ENCODE data around the gene STAG2. TPM values are rescaled to one million over a fixed set of nuclear protein-coding genes. Genes with fewer than 3 reads are reported as not detected.

The STAG2 gene
- total and polyA plus RNA-seq, 2 donors (not counting 1 experiment from before 2014, with no cell fraction given), result 56.6 to 96.4 TPM

DNA sequence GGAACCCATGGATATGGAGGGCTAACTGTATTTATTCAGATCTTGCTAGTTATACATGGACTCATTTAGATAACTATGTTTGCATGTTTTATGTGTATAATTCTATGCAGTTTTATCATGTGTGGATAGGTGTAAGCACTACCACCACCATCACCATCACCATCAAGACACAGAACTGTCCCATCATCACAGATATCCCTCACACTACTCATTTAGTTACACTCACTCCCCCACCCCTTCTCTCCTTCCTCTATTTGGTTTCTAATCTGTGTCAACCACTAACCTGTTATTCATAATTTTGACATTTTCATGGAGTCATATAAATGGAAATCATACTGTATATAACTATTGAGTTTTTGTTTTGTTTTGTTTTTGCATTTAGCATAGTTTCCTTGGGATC lies 43.7 kb downstream of the STAG2 start:
- no peak overlapping the region for H3K27ac ChIP-seq (ENCODE audit: insufficient read depth, low read length)
- no peak overlapping the region for H2AFZ ChIP-seq (ENCODE audit: low read length)
- H3K4me1 ChIP-seq (ENCODE audit: control insufficient read depth, extremely low read depth, insufficient read depth, low read length), result no peaks in the 10 kb centered on the region

DNA sequence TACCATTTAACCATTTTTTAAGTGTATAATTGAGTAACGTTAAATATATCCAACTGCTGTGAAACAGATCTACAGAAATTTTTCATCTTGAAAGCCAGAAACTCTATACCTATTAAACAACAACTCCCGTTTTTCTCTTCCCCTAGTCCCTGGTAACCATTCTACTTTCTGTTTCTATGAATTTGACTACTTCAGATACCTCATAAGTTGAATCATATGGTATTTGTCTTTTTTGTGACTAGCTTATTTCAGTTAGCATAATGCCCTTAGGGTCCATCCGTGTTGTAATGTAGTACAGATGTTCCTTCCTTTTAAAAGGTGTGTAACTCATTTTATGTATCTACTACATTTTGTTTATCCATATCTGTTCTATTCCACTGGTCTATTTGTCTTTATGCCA lies 48.7 kb downstream of the STAG2 start:
- Histone ChIP-seq H3K4me3 (replicated peaks in 1 of 4; ENCODE audit: control extremely low read depth in 1 of 4, insufficient read depth in 1 of 4, low read depth in 3 of 4, low read length in 4 of 4) (no peak overlapping the region), H3K4me2 (ENCODE audit: extremely low read depth, insufficient read depth, low read length) (no peak overlapping the region), H3K9ac (ENCODE audit: insufficient read depth, low read length) (no peak overlapping the region), H3K36me3 (ENCODE audit: control insufficient read depth, insufficient read depth, low read length) (no peaks in the 10 kb centered on the region), H3K9me3 (ENCODE audit: control insufficient read depth, insufficient read depth, low read depth, low read length) (no peaks in the 10 kb centered on the region), H3K27ac (ENCODE audit: insufficient read depth, low read length) (no peak overlapping the region), H4K20me1 (ENCODE audit: control insufficient read depth, extremely low read depth, insufficient read depth, low read length) (no peaks in the 10 kb centered on the region), H3K79me2 (ENCODE audit: control insufficient read depth, insufficient read depth, low read length) (peaks cover 72% of the 10 kb centered on the region), H3K4me1 (ENCODE audit: control insufficient read depth, extremely low read depth, insufficient read depth, low read length) (no peaks in the 10 kb centered on the region), H3K27me3 (ENCODE audit: control insufficient read depth, insufficient read depth, low read length) (no peaks in the 10 kb centered on the region), H2AFZ (ENCODE audit: low read length) (no peak overlapping the region)
- TF ChIP-seq EZH2 (IDR thresholded peaks at IDR 0.05; ENCODE audit: low read length, missing control alignments), result no peak
- TF ChIP-seq, protein P1, sequence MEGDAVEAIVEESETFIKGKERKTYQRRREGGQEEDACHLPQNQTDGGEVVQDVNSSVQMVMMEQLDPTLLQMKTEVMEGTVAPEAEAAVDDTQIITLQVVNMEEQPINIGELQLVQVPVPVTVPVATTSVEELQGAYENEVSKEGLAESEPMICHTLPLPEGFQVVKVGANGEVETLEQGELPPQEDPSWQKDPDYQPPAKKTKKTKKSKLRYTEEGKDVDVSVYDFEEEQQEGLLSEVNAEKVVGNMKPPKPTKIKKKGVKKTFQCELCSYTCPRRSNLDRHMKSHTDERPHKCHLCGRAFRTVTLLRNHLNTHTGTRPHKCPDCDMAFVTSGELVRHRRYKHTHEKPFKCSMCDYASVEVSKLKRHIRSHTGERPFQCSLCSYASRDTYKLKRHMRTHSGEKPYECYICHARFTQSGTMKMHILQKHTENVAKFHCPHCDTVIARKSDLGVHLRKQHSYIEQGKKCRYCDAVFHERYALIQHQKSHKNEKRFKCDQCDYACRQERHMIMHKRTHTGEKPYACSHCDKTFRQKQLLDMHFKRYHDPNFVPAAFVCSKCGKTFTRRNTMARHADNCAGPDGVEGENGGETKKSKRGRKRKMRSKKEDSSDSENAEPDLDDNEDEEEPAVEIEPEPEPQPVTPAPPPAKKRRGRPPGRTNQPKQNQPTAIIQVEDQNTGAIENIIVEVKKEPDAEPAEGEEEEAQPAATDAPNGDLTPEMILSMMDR (conservative IDR thresholded peaks at IDR 0.05 in 1 of 2, IDR thresholded peaks at IDR 0.05 in 1 of 2; ENCODE audit: low read depth in 1 of 2, low read length in 2 of 2), result no peak
- DNase-seq (ENCODE audit: low read depth in 2 of 2), result no peak

More for the DNA sequence above, 43.7 kb downstream of the STAG2 start:
- H3K4me3 ChIP-seq (replicated peaks in 1 of 4; ENCODE audit: control extremely low read depth in 1 of 4, insufficient read depth in 1 of 4, low read depth in 3 of 4, low read length in 4 of 4), result no peak overlapping the region
- H3K27me3 ChIP-seq (ENCODE audit: control insufficient read depth, insufficient read depth, low read length), result no peaks in the 10 kb centered on the region
- H3K4me2 ChIP-seq (ENCODE audit: extremely low read depth, insufficient read depth, low read length), result no peak overlapping the region
- H3K36me3 ChIP-seq (ENCODE audit: control insufficient read depth, insufficient read depth, low read length), result no peaks in the 10 kb centered on the region
- TF ChIP-seq EZH2 (IDR thresholded peaks at IDR 0.05; ENCODE audit: low read length, missing control alignments), result no peak
- TF ChIP-seq, protein P1 (conservative IDR thresholded peaks at IDR 0.05 in 1 of 2, IDR thresholded peaks at IDR 0.05 in 1 of 2; ENCODE audit: low read depth in 1 of 2, low read length in 2 of 2), result no peak
- DNase-seq (ENCODE audit: low read depth in 2 of 2), result no peak
- H4K20me1 ChIP-seq (ENCODE audit: control insufficient read depth, extremely low read depth, insufficient read depth, low read length), result no peaks in the 10 kb centered on the region
- H3K9ac ChIP-seq (ENCODE audit: insufficient read depth, low read length), result no peak overlapping the region
- H3K9me3 ChIP-seq (ENCODE audit: control insufficient read depth, insufficient read depth, low read depth, low read length), result no peaks in the 10 kb centered on the region
- H3K79me2 ChIP-seq (ENCODE audit: control insufficient read depth, insufficient read depth, low read length), result peaks cover 60% of the 10 kb centered on the region

DNA sequence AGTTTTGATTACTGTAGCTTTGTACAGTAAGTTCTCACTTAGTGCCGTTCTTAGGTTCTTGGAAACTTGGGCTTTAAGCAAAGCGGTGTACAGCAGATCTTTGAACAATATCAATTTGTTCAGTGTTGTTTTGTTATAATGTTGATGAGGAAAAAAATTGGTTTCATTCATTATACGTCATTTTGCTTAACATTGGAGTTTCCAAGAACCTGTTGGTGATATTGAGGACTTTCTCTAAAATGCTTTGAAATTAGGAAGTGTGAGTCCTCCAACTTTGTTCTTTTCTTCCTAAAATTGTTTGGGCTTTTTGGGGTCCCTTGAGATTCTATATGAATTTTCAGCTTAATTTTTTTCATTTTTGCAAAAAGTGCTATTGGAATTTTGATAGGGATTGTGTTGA lies 49.1 kb downstream of the STAG2 start:
- no peak overlapping the region for H3K27ac ChIP-seq (ENCODE audit: insufficient read depth, low read length)
- no peak overlapping the region for H2AFZ ChIP-seq (ENCODE audit: low read length)
- H3K9ac ChIP-seq (ENCODE audit: insufficient read depth, low read length), result no peak overlapping the region
- H3K4me2 ChIP-seq (ENCODE audit: extremely low read depth, insufficient read depth, low read length), result no peak overlapping the region
- H3K27me3 ChIP-seq (ENCODE audit: control insufficient read depth, insufficient read depth, low read length), result no peaks in the 10 kb centered on the region
- no peaks in the 10 kb centered on the region for H3K9me3 ChIP-seq (ENCODE audit: control insufficient read depth, insufficient read depth, low read depth, low read length)
- DNase-seq (ENCODE audit: low read depth in 2 of 2), result no peak
- H3K36me3 ChIP-seq (ENCODE audit: control insufficient read depth, insufficient read depth, low read length), result no peaks in the 10 kb centered on the region
- no peaks in the 10 kb centered on the region for H3K4me1 ChIP-seq (ENCODE audit: control insufficient read depth, extremely low read depth, insufficient read depth, low read length)
- peaks cover 71% of the 10 kb centered on the region for H3K79me2 ChIP-seq (ENCODE audit: control insufficient read depth, insufficient read depth, low read length)
- no peaks in the 10 kb centered on the region for H4K20me1 ChIP-seq (ENCODE audit: control insufficient read depth, extremely low read depth, insufficient read depth, low read length)
- H3K4me3 ChIP-seq (replicated peaks in 1 of 4; ENCODE audit: control extremely low read depth in 1 of 4, insufficient read depth in 1 of 4, low read depth in 3 of 4, low read length in 4 of 4), result no peak overlapping the region
- TF ChIP-seq, protein P1 (conservative IDR thresholded peaks at IDR 0.05 in 1 of 2, IDR thresholded peaks at IDR 0.05 in 1 of 2; ENCODE audit: low read depth in 1 of 2, low read length in 2 of 2), result no peak
- no peak for TF ChIP-seq EZH2 (IDR thresholded peaks at IDR 0.05; ENCODE audit: low read length, missing control alignments)

Measured in fibroblast of lung (primary cell).